OCI-M2 (cell line): Measurements from ENCODE around the gene ACSL4.
"Not testable (repeated sequence)": the region's sequence is repeated elsewhere in the genome, so short reads cannot be mapped to it uniquely, and the experiment has no call there.

Source experiments
- DNase-seq: peaks from one replicate; lab custom pipeline; 2025; ENCODE audit not compliant: unreplicated experiment; lab: John Stamatoyannopoulos, UW

ACSL4 gene

DNA sequence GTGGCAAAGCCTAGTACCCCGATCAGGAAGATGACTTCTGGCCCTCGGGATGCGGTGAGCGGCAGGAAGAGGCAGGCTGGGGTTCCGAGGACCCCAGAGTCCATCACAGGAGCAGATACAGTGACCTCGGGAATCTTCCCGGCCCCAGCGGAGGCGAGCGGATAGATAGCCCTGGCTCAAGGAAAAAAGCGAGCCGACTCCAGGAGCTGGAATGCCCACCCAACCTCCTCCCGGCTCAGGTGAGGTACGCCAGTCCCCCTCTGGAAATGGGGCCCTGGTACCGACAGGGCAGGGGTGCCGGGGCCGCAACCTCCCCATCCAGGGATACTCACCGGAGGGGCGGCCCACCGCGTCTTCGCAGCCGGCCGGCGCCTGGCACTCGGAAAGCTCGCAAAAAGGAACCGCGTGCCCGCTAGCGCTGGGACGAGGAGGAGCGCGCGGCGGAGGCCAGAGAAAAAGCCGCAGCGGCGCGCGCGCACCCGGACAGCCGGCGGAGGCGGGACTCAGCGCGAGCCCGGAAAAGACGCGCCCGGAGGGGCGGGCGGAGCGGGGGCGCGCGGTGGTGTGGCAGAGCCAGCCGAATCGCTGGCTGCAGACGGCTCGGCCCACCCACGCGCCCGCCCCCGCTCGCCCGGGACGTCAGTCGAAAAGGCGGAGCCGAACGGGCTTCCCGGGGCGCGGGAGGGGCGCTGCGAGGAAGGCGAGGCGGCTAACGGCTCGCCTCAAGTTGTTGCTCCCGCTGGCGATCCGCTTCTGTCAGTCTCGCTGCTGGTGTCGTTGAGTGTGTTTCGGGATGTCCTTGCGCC, at the start of gene ACSL4:
TSS of gene ACSL4 (minus strand) at position 451 of the 806 bp plus-strand sequence. CDS start 49,894 bp downstream, outside the sequence.
- DNase-seq, result no peak

DNA sequence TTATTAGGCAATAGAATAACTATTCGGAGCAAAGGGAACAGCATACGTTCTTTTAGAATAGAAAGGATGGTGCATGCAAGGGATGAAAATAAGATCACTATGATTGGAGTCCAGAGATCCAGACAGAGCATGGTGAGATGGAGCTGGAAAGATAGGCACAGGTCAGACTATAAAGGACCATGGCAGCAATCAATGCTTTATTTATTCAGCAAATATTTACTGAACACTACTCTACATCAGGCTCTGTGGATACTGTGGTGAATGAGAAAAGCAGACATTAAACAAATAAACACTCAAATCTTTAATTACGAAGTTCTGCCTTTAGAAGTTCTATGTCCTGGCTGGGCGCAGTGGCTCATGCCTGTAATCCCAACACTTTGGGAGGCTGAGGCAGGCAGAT, 44.7 kb upstream of the ACSL4 start:
- no peak for DNase-seq

DNA sequence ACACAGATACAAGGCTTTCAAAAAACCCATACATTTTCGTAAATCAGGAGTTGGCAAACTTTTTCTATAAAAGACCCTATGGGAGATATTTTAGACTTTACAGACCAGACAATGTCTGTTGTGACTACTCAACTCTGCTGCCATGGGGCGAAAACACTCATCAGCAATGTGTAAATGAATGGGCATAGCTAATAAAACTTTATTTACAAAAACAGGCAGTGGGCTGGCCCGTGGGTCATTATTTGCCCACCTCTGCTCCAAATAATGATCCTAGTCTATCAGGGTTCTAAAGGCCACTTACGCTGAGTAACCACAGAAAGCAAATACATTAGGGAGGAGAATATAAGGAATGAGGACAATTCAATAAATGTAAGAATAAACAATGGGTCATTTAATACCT, 43.9 kb upstream of the ACSL4 start:
- no peak for DNase-seq

DNA sequence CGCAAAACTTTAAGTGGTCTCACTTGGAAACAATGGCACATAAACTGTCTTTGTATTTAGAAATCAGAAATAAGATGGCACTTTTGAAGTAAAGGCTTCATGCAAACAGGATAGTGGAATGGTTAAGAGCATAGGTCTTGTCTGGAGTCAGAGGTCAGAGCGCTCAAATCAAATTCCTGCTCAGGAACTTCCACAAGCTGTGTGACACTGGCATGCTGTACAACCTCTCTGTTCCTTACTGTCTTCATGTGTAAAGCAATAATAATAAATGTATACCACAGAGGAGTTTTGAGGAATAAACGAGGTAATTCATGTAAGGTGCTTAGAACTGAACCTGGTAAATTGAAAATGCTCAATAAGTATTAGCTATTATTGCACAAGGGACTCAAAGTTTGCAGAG, 43.4 kb upstream of the ACSL4 start:
- DNase-seq, result no peak

DNA sequence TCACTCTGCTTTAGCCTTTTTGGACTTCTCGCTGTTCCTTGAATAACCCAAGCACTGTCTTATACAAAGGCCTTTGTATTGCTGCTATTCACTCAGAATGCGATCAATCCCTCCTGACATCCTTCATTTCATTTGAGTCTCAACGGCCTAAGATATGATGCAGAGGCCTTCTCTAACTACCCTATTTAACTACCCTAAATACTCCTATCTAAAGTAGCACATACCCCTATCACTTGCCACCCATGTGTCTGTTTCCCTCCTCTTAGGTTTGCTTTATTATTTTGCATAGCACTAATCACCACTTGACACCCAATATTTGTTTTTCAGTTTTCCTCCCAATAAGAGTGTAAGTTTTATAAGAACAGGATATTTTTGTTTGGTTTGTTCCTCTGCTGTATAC, 42.3 kb upstream of the ACSL4 start:
- DNase-seq, result peak; percentile 8

DNA sequence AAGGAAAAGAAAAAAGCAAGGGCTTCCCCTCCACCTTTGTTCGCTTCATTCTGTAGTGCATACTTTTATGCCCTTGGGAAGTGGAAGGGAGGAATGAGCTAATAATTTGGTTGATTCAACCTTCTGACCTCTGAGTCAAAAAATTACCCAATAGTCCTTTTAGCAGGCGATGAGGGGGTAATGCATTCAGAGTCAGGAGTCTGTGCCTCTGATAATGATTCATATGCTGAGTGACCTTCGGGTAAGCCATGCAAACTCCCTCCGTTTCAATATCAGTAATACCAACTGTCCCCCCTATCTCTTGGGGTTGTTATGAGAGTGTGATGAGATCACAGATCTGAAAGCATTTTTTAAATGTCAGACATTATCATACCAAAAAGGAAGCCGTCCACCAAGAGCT, 41.6 kb upstream of the ACSL4 start:
- DNase-seq, result peak; percentile 9

DNA sequence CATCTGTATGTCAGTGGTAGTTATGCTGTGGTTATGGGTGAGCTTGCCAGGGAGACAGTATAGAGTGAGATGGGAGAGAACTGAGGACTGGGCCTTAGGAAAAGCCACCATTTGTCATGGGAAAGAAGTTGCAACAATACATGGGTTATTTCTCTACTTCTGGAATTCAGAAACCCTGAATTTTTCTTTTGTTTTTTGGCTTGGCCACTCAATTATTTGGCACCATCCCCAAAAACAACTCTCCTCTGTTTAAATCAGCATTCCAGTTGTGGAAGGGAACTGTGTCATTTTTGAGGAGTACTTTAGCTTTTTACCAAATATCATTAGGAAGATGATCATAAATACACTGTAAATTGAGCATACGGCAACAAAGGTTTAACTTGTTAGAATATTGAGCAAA, 41.1 kb upstream of the ACSL4 start:
- DNase-seq, result no peak

DNA sequence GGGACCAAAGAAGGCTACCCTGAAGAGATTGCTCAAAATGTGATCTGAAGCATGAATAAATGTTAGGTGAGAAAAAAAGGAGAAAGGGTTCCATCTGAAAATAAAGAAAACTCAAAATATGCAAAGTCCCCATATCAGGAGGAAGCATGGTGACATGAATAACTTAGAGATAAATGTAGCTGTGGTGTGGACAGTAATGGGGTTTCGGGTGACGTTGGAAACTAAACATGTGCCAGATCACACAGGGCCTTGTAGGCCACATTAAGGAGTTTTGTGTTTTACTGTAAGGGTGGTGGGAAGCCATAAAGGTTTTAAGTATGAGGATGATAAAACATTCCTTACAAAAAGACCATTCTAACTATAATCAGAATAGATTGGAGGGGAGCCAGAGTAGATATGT, 40.3 kb upstream of the ACSL4 start:
- peak; percentile 0 for DNase-seq

DNA sequence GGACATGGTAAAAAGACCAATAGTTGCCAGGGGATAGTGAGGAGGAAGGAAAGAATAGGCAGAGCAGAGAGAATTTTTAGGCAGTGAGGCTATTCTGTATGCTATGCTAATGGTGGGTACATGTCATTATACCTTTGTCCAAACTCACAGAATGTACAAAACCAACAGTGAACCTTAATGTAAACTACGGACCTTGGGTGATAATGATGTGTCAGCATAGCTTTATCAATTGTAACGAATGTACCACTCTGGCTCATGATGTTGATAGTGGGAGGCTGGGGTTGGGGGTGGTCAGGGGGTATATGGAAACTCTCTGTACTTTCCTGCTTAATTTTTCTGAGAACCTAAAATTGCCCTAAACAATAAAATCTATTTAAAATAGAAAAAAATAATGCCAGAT, 37.7 kb upstream of the ACSL4 start:
- no peak for DNase-seq

DNA sequence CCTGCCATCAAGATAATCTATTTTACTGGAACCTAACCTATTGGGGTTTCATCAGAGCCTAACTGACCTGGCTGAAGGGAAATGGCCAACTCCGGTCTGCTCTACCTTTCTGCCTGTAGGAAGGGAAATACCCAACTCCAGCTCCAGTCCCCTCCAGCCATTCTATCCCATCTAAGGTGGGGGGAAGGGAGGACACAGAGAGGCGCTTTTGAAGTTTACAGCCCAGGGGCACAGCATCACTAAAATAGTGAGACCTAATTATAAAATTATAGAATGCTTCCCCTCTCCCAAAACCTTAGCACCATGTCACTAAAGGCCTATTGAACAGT, 27.8 kb upstream of the ACSL4 start:
- no peak for DNase-seq

DNA sequence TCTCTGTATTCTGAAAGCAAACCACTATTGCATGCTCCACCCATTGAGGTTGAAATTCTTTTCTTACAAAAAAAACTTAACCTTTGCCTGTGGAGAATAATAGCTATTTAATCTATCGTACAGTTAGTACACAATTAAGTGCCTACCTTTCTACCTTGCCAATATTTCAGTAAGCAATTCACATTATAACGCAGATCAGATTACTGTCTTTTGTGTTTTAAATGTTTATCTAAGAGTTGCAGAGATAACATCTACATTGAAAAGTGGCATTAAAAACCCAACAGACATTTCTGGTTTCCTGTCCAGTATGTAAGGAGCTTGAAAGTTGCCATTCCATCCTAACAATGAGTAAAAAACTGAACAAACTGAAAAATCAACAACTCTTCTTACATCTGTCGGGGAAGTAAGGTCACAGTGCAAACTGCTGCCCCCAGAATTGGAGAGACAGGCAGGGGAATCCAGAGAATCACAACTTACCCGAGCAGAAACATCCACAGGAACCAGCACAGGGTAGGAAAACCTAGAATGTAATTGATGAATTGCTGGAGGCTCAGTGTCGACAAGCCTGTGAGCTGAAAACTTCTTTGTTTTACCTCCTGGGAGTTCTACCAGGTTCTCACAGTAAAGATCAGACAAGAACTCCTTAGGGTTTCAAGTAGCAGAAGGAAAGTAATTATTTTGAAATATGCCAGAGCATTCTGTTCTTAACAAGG, 27.3 kb upstream of the ACSL4 start:
- no peak for DNase-seq

DNA sequence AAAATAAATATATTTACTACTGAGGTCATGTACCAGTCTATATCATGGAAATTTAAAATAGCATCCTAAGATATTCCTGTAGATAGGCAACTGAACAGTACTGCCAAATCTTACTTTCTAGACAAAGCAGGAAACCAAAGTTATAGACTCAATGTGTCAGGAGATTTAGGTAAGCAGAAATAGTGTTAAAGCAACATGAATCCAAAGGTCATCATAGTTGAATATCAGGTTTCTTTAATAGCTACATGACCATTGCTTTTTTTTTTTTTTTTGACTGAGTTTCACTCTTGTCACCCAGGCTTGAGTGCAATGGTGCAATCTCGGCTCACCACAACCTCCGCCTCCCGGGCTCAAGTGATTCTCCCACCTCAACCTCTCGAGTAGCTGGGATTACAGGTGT, 20.2 kb upstream of the ACSL4 start:
- DNase-seq, result no peak

DNA sequence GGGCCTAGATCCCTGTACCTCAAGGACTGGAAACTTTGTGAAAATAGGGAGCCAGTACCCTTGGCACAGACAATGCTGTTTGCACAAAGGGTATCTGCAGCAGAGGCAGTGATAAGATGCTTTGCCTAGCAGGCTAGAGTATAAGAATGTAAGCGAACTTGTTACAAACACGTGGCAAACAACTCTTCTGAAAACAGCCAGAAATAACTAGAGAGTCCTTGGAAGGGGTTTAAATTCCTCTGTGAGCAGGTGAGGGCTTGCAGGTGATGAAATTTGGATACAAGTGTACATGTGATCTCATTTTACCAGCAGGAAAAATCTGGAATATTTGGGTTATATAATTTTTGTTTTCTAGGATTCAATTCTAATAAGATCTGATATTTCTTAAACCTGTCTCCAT, 18.6 kb upstream of the ACSL4 start:
- no peak for DNase-seq

DNA sequence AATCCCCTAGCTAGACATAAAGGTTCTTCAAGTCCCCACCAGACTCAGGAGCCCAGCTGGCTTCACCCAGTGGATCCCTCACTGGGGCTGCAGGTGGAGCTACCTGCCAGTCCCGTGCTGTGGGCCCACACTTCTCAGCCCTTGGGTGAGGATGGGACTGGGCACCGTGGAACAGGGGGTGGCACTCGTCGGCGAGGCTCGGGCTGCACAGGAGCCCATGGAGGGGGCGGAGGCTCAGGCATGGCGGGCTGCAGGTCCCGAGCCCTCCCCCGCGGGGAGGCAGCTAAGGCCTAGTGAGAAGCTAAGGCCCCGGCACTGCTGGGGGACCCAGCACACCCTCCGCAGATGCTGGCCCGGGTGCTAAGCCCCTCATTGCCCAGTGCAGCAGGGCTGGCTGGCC, 16.1 kb upstream of the ACSL4 start:
- no peak for DNase-seq

DNA sequence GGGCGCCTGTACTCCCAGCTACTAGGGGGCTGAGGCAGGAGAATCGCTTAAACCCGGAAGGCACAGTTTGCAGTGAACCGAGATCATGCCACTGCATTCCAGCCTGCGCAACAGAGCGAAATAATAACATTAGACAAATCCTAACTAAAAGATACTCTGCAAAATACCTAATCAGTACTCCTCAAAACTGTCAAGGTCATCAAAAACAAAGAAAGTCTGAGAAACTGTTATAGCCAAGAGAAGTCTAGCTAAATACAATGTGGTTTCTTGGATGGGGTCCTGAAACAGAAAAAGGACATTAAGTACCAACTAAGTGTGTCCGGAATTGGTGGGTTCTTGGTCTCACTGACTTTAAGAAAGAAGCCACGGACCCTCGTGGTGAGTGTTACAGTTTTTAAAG, 14.6 kb upstream of the ACSL4 start:
- DNase-seq, result no peak

DNA sequence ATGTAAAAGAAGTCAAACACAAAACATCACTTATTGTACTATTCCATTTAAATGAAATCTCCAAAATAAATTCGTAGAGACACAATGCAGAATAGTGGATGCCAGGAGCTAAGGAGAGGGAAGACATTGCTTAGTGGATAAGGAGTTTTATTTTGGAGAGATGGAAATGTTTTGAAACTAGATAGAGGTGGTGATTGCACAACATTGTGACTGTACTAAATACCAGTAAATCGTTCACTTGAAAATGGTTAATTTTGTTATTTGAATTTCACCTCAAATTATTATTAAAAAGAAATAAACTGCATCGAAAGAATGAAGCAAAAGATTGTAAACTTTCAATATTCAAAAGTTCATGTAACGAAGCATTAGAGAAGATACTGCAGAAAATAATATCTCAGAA, 9.7 kb upstream of the ACSL4 start:
- no peak for DNase-seq

DNA sequence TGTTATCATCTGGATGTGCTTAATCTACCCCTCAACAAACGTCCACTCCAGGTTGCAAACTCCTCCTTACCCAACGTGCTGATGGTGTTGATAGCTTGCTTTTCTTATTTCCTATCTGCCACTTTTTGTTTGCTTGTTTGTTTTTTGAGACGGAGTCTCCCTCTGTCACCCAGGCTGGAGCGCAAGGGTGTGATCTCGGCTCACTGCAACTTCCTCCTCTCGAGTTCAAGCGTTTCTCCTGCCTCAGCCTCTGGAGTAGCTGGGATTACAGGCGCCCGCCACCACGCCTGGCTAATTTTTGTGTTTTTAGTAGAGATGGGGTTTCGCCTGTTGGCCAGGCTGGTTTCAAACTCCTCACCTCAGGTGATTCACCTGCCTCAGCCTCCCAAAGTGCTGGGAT, 7.8 kb upstream of the ACSL4 start:
- DNase-seq, result not testable (repeated sequence)

DNA sequence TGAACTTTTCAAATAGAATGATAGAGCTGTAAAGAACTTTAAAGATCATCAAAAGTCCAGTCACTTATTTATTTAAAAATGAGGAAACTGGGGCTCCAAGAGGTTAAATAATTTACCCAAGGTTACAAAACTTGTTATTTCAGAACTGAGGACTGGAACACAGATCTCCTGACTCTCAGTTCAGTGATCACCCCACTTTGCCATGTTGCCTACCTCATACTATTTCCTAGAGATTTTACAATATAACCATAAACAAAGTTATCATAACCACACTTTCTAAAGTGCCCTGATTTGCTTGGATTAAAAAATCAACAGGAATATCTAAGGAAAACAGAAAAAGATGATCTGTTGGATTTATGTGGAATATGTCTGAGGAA, 7.4 kb upstream of the ACSL4 start:
- DNase-seq, result no peak

DNA sequence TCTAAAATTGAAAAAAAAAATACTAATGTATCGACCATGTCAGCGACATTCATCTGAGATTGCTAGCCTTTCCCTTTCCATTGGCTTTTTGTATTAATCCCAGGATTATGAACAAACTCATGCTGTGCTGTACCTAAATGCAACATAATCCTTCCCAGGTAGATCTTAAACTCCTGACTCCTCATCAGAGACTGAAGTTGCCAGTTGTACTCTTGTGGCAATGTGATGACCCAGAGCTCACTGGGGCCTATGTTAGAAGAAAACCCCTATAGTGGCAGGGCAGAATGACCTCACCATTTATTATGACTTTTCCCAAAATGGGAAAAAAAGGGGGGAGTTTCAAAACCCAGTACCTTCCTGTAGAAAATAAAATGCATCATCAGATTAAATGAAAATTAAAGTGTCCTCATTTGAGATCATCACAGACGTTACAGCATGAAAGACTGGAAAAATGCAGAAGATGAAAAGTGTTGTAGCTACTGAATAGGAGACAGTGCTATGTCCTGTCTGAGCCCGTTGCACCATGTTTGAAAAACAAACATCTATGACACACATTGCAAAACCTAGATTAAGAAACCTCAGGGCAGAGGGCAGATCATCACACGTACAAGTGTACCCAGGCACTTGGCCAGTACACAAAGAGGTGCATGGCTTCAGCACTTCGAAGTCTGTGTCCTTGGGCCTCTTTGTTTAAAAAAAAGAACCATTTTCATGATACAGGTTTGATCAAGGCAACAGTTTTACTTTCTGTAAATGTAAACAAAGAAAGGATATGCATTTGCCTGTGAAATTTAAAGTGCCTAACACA, 6.8 kb upstream of the ACSL4 start:
- no peak for DNase-seq

DNA sequence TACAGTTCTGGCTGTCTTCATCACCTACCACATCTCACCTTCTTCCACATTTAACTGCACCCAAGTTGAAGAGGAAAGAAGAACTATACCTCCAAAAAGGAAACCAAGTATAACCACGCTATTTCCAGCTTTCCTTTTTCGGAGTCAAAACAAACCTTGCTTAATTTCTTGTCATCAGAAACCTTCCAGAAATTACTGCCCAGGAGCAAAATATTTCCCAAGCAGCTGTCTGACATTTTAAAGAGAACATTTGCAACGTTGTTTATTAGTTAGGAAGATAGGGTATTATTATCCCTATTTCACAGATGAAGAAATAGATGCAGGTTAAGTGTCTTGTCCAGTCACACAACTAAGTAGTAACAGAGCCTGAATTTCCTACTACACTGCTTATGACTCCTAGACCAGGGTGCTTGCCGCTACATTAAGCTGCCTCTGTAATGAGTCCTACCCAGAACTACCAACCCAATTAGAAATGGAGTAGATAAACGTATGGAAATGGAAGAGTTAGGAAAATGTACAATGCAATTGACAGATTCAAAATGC, 2.2 kb upstream of the ACSL4 start:
- no peak for DNase-seq

DNA sequence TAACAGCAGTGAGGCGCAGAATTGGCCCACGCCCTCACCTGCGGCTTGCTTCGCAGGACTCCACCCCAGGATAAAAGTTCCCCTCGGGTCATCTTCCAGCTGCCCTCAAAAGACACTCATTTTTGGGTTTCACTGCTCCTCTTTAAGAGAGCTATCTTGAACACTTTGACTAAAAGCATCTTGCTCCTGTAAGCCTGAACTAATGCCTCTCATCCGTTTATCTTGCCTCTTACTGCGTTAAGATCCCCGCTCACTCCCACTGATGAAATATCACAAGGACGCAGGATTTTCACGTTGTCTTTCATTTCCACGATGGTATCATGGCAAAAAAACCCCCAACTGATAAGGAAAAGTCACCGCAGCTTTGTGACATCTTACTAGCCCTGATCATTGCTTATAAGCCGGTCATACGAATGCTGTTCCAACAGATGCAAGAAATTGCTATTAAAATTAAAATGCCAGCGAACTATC, 591 bp upstream of the ACSL4 start:
- DNase-seq, result no peak
